ENCODE results near the gene SLC25A21.

DNA sequence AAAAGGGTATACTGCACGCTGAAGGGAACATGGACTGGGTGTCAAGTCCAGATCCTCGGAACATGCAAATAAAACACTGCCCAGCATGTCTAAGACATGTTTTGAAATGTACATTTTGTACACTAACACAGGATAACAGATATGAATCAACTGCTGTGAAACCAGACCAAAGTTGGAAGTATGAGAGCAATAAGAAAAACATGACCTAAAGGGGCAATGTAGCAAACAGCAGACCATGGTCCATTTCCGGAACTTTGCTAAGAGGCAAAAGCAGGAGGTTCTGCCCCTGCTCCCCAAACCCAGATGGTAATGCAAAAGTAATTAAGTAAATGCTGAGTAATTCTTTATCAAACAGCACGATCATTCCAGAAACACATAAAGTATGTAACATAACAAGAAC, 125.2 kb downstream of the SLC25A21 start:
- TF ChIP-seq POLR2A (IDR thresholded peaks at IDR 0.05) (no peak), EP300 (IDR thresholded peaks at IDR 0.05) (no peak)
- TF ChIP-seq, protein P1, sequence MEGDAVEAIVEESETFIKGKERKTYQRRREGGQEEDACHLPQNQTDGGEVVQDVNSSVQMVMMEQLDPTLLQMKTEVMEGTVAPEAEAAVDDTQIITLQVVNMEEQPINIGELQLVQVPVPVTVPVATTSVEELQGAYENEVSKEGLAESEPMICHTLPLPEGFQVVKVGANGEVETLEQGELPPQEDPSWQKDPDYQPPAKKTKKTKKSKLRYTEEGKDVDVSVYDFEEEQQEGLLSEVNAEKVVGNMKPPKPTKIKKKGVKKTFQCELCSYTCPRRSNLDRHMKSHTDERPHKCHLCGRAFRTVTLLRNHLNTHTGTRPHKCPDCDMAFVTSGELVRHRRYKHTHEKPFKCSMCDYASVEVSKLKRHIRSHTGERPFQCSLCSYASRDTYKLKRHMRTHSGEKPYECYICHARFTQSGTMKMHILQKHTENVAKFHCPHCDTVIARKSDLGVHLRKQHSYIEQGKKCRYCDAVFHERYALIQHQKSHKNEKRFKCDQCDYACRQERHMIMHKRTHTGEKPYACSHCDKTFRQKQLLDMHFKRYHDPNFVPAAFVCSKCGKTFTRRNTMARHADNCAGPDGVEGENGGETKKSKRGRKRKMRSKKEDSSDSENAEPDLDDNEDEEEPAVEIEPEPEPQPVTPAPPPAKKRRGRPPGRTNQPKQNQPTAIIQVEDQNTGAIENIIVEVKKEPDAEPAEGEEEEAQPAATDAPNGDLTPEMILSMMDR (IDR thresholded peaks at IDR 0.05), result no peak

Data from ovary (tissue), 3 donors.